Sigmoid colon (tissue), 4 donors: ENCODE results near the gene RIOK1.

ENCODE experiments used
- CTCF ChIP-seq, 4 experiments: fragments of 450-650 bp in 3 of 4; fragments of 200-600 bp in 1 of 4; IDR thresholded peaks; one replicate each; pipeline ENCODE4 v1.5.1; 2016 to 2019; ENCODE audit warnings: antibody characterized with exemption in 4 of 4, mild to moderate bottlenecking in 3 of 4, moderate library complexity in 2 of 4
- POLR2AphosphoS5 ChIP-seq, 4 donors: sonication (generic); formaldehyde crosslinking; IDR thresholded peaks; one replicate each; pipeline ENCODE4 v1.6.1; 2017; ENCODE audit warnings: antibody characterized with exemption in 4 of 4

GRCh38 chr6:7411328-7411727, 21.7 kb downstream of the RIOK1 start:
- no peak for TF ChIP-seq POLR2AphosphoS5 (IDR thresholded peaks at IDR 0.05)
- TF ChIP-seq CTCF (IDR thresholded peaks at IDR 0.05), result no peak
